ENCODE data around the gene CNNM2.

The CNNM2 gene

GRCh38 chr10:102982296-102982695 is 64.2 kb downstream of the CNNM2 start:
- H3K9me3 Mint-ChIP-seq: peaks cover 3% of the 10 kb centered on the region
- TF ChIP-seq, protein P1, sequence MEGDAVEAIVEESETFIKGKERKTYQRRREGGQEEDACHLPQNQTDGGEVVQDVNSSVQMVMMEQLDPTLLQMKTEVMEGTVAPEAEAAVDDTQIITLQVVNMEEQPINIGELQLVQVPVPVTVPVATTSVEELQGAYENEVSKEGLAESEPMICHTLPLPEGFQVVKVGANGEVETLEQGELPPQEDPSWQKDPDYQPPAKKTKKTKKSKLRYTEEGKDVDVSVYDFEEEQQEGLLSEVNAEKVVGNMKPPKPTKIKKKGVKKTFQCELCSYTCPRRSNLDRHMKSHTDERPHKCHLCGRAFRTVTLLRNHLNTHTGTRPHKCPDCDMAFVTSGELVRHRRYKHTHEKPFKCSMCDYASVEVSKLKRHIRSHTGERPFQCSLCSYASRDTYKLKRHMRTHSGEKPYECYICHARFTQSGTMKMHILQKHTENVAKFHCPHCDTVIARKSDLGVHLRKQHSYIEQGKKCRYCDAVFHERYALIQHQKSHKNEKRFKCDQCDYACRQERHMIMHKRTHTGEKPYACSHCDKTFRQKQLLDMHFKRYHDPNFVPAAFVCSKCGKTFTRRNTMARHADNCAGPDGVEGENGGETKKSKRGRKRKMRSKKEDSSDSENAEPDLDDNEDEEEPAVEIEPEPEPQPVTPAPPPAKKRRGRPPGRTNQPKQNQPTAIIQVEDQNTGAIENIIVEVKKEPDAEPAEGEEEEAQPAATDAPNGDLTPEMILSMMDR (IDR thresholded peaks at IDR 0.05; ENCODE audit: unreplicated experiment in 3 of 3): no peak
- H3K4me1 Mint-ChIP-seq: peaks cover 6% of the 10 kb centered on the region
- H3K27ac Mint-ChIP-seq: peak overlapping the region in 1 of 3 experiments; percentile 16
- H3K4me3 Mint-ChIP-seq: no peak overlapping the region
- no peaks in the 10 kb centered on the region for H3K36me3 Mint-ChIP-seq (ENCODE audit: low read depth)
- no peaks in the 10 kb centered on the region for H3K27me3 Mint-ChIP-seq (ENCODE audit: low read depth)

DNA sequence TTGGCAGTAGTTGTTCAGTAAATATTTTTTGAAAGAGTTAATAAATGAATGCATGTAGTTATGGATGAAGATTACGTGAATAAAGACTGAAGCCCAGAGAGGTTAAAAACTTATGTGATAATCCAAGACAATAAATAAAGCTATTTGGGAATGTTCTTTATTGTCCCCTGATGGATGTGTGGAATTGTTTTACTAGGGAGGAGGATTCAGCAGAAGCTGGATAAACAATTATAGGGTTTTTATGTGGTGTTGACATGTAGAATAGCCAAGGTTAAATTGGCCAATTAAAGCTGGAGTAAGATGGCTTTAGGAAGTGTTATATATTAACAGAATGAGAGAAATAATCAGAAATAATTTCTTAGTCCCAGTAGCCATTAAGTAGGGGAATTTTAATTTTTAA is 66.0 kb downstream of the CNNM2 start:
- H3K9me3 Mint-ChIP-seq: peaks cover 3% of the 10 kb centered on the region
- H3K36me3 Mint-ChIP-seq (ENCODE audit: low read depth): no peaks in the 10 kb centered on the region
- TF ChIP-seq, protein P1 (IDR thresholded peaks at IDR 0.05; ENCODE audit: unreplicated experiment in 3 of 3): no peak
- peaks cover 11% of the 10 kb centered on the region for H3K4me1 Mint-ChIP-seq
- no peak overlapping the region for H3K27ac Mint-ChIP-seq
- no peak overlapping the region for H3K4me3 Mint-ChIP-seq
- no peaks in the 10 kb centered on the region for H3K27me3 Mint-ChIP-seq (ENCODE audit: low read depth)

DNA sequence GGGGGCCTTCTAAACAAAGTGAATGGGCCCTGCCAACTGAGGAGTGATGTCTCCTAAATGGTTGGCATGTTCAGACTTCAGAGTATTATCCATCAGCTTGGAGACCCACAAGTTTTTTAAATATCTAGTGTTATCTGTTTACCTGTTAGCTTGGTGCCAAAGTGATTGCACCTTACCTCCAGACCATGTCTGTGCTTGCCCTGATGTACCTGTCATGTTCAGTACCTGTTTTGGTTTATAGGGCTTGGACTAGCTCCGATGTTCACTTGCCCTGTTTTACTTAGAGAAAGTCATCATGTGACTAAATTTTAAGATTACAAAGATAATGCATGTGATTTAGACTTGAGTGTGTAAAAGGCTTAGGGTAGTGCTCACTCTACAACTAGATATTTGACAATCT is 67.7 kb downstream of the CNNM2 start:
- TF ChIP-seq, protein P1 (IDR thresholded peaks at IDR 0.05; ENCODE audit: unreplicated experiment in 3 of 3): no peak

DNA sequence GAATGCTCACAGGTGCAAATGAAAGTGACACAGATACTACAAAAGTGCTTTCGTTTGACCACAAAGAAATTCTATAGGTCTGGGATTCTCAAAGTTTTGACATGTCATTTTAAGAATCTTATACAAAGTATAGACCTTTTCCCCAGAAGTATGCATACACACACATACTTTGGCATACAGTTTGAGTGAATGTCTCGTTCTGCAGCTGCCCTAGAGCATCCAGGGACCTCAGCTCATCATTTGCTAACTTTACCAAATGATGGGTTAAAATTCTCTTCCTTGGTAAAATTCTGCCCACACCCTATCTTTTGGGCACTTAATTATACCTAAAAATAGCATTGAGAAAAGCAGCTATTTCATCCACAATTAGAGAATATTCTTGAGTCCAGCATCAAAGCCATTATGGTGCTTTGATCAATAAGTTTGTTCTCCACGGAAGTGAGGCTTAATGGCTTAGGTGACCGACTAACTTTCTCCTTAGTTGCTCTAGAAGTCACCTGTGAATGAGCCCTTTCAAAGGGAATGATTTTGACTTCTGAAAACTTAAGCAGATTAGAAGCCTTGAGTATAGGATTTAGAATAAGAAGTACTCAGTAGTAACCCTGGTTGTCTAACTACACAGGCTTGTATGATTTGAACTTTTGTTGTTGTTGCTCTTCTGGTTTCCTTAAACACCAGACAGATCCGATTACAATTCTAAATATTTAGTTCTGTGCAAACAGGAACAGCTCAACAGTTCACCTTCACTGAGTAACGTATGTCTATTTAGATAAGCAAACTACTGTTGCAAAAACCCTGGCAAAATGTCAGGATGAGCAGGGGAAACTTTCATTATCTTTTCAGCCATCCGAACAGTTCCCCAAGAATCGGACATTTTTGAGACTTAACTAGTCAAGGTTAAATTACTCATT is 70.6 kb downstream of the CNNM2 start:
- Mint-ChIP-seq H3K36me3 (ENCODE audit: low read depth) (no peaks in the 10 kb centered on the region), H3K9me3 (no peaks in the 10 kb centered on the region), H3K4me1 (peaks cover 5% of the 10 kb centered on the region), H3K27me3 (ENCODE audit: low read depth) (no peaks in the 10 kb centered on the region), H3K27ac (no peak overlapping the region), H3K4me3 (no peak overlapping the region)
- TF ChIP-seq, protein P1 (IDR thresholded peaks at IDR 0.05; ENCODE audit: unreplicated experiment in 3 of 3): no peak

More for the DNA sequence above, 67.7 kb downstream of the CNNM2 start:
- Mint-ChIP-seq H3K27ac (no peak overlapping the region), H3K4me3 (no peak overlapping the region), H3K9me3 (no peaks in the 10 kb centered on the region), H3K27me3 (ENCODE audit: low read depth) (no peaks in the 10 kb centered on the region), H3K4me1 (peaks cover 11% of the 10 kb centered on the region), H3K36me3 (ENCODE audit: low read depth) (no peaks in the 10 kb centered on the region)

- Mint-ChIP-seq H3K27me3 (ENCODE audit: low read depth) (no peaks in the 10 kb centered on the region), H3K4me3 (no peak overlapping the region), H3K27ac (no peak overlapping the region), H3K36me3 (ENCODE audit: low read depth) (no peaks in the 10 kb centered on the region), H3K4me1 (no peaks in the 10 kb centered on the region), H3K9me3 (no peaks in the 10 kb centered on the region)
- TF ChIP-seq, protein P1 (IDR thresholded peaks at IDR 0.05; ENCODE audit: unreplicated experiment in 3 of 3): no peak
Measured at GRCh38 chr10:102994531-102995295, 76.6 kb downstream of the CNNM2 start.

Data from nephron (organoid).